GM19023 (cell line): ENCODE results near the gene GNAT3.

Source experiments
- ATAC-seq: cut with Tn5 transposase; IDR thresholded peaks from one replicate; pipeline ENCODE4 v1.9.1; 2021; ENCODE audit warnings: mild to moderate bottlenecking, moderate library complexity; ENCODE audit not compliant: unreplicated experiment

GNAT3 gene

GRCh38 chr7:80505900-80506500, 5.9 kb downstream of the GNAT3 start:
- ATAC-seq, result no peak

GRCh38 chr7:80500325-80500724, 11.5 kb downstream of the GNAT3 start:
- no peak for ATAC-seq

DNA sequence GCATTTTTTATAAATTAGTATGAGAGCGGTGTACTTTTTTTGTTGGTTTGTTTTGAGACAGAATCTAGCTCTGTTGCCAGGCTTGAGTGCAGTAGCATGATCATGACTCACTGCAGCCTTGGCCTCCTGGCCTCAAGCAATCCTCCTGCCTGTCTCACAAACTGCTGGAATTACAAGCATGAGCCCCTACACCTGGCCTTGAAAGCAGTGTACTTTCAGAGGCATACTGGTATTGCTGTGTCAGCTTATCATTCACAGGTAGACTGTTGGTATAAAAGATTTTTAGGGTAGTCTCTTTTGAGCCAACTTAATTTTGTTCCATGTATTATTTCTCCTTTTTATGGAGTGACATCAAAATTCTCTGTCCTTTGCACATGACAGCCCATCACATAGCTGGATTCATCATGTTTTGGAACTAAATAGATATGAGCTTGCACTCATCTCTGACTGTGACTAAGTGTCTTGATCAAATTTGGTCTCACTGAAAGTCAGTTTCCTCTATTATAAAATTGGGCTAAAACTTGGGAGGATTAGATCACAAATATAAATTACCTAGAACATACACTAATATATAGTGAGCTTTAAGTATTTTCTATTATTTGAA, 12.4 kb downstream of the GNAT3 start:
- ATAC-seq, result no peak

DNA sequence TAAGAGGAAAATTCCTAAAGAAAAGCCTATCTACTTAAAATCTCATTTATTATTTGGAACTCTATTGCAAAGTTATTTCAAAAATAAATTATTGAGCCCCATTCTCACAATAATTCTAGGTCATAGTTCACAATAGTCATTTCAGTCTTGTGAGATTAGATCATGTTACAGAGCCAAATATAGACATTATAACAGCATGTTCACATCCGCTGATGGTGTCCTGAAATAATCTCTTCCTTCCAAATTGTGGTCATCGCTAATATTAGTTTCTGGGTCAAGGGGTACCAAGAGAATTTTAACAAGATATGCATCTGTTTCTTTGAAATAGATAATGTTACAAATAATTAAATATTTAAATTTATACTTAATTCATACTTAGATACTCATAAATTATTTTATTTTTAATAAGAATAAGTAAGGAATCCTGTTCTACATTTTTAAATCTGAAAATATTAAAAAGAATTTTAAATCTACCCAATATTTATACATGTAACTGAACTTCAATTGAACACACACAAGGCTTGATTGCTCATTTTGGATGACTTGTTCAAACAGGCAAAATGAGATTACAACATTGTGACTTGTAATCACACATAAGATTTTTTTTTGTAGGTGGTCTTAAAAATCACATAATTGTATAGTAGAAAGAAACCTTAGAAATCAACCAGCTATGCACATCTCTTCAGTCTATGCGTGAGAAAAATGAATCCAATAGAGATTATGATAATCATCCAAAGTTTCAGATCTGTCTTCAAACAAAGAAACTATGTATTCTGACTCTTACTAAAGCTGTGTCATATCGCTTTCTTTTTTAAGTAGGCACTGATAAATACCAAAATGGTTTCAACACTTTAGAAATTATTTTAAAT, 13.1 kb downstream of the GNAT3 start:
- no peak for ATAC-seq

DNA sequence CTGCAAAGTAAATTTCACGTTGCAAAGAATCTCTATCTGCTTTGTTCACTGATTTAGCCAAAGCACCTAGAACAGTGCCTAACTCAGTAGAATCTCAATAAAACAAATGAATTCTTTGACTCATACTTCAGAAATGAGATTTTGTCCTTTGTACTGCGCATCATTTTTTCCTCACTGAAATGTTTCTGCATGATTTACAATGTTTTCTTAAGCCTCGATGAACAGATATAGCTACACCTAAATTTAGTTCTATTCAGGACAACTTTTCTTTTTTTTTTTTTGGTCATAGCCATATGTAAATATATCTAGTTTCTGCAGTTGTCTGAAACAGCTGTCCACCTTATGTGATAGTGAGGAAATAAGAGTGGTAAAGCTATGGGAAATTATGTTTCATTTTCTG, 15.3 kb downstream of the GNAT3 start:
- ATAC-seq, result no peak

- no peak for ATAC-seq
Observed at GRCh38 chr7:80493121-80493849, 18.6 kb downstream of the GNAT3 start.

DNA sequence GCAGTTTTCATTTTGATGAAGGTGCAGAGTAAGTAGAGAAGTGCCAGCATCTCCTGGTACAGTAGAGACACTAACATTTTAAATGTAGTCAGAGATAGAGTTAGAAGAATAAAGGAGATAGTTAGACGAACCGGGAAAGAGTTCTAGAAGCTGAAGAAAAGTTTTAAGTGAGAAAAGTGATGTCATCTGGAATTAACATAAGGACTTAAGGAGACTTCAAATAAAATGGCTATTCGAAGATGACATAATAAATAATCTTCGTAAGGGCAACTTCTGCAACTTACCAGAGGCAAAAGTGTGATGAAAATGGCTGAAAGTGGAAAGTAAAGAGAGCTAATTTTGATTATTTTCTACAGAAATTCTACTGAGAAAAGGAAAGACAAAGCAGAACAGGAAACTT, 20.4 kb downstream of the GNAT3 start:
- ATAC-seq, result no peak

- no peak for ATAC-seq
Observed at GRCh38 chr7:80488851-80489370, 23.0 kb downstream of the GNAT3 start.

GRCh38 chr7:80488406-80488805, 23.5 kb downstream of the GNAT3 start:
- no peak for ATAC-seq

DNA sequence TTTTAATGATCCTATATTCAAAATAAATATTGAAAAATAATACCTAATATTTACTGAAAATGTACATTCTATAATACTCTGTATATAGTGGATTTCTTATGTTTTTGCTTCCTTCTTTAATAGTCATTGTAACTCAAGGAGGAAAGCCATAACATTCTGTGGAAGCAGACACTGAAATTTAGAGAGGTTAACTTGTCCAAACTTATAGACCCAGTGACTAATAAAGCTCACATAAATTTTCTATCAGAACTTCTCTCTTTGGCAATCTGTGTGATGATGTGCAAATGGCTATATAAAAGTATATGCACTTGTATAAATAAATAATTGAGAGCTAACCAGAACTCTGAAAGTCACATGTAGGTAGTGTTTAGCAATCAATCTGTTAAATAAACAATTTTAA, 26.1 kb downstream of the GNAT3 start:
- no peak for ATAC-seq

GRCh38 chr7:80482950-80483349, 28.9 kb downstream of the GNAT3 start:
- no peak for ATAC-seq

- no peak for ATAC-seq
Observed at GRCh38 chr7:80481196-80481884, 30.5 kb downstream of the GNAT3 start.

- no peak for ATAC-seq
Observed at GRCh38 chr7:80480566-80480965, 31.3 kb downstream of the GNAT3 start.

DNA sequence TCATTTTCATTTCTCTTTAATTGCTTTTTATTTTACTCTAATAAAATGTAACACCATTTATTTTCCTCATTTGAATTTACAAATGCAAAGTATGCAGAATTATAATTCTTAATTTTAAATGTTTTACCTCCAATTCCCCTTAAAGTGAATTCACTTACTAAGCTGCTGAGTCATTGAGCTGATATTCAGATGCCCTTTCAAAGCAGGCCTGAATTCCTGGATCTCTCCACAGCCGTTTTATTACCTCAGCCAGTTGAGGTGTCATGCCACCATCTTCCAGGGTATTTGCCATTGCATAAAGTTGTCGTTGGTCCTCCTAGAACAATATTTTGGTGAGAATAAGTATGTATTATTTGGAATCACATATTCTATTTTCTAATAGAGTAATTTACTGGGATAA, 33.2 kb downstream of the GNAT3 start:
- ATAC-seq, result no peak

GRCh38 chr7:80476035-80476434, 35.8 kb downstream of the GNAT3 start:
- ATAC-seq, result no peak

GRCh38 chr7:80475383-80475782, 36.5 kb downstream of the GNAT3 start:
- no peak for ATAC-seq

DNA sequence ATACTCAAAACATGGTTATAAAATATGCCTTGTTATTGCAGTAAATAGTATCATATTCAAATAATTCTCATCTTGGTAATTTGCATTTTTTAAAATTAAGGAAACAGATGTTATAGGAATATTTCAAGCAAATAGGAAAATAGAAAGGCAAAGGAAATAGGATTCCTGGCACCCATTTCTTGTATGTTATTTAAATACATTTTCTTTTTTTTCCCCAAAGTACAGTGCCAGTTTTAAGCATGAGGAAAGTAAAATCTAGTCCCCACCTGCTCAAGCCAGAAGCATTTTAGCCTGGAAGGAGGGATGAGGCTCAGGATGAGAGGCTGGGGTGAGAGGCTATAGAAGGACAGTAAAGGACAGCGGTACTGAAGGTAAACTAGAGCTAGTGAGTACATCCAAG, 38.1 kb downstream of the GNAT3 start:
- ATAC-seq, result no peak

DNA sequence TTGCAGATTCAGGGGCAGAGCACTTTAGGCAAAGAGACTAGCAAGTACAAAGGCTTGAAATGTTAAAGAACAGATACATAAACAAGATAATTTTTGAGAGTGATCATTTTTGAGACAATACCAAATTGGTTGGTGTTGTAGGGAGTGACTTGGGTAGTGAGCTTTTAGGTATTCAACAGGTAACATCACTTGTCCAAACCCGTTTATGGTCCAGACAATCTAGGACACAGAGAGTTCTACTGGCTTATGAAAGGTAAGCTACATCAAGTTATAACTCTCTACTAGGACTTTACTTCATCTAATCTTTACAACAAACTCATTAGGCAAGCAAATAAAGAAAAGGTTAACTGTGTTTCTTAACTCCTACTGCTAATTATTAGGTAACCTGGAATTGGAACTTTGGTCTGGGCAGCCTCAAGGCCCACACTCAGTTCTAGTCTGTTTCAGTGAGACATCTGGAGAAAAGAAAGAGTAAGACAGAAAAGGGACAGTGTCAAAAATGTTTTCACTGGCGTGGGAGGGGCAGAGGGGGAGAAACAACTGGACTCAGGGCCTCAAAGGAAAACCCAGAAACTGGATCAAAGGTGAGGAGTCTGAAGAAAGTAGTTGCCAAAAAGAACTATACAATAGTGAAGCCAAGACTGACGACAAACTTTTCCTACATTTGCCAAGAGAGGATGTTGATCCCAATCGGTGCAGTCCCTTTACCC, 39.2 kb downstream of the GNAT3 start:
- ATAC-seq, result no peak

GRCh38 chr7:80468931-80469714, 42.7 kb downstream of the GNAT3 start:
- no peak for ATAC-seq
